ENCODE data around the gene ASB14.

Gene ASB14

DNA sequence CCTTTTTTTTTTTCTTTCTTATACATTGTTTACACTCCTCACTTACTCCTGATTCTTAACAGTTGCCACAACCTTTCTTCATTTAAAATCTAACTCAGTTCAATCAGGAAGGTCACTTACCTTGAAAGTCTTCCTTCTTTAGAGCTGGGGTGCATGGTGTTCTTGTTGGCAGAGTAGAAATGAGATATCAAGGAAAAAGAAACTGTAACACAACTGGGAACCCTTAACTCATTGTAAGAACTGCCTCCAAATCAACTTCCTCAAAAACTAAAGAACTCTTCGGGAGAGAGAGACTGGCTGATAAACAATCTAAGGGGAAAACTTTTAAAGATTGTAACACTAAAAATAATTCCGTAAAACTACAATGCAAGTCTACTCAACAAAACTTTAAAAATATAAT is 66.3 kb downstream of the ASB14 start:
- WGBS, 2 experiments (ENCODE audit: insufficient coverage in 2 of 2), result no CpG with 5 or more reads among the region's 2 CpGs
- Histone ChIP-seq H3K9me3 (ENCODE audit: control insufficient read depth, low read length) (no peaks in the 10 kb centered on the region), H3K27ac (ENCODE audit: low read depth, low read length, severe bottlenecking) (no peak overlapping the region), H3K36me3 (ENCODE audit: control insufficient read depth, insufficient read depth, low read length) (no peaks in the 10 kb centered on the region), H3K4me1 (ENCODE audit: control insufficient read depth, insufficient read depth, low read length, poor library complexity, severe bottlenecking) (peaks cover 15% of the 10 kb centered on the region), H3K4me3 (ENCODE audit: extremely low read depth, insufficient read depth, low read length, poor library complexity, severe bottlenecking) (no peak overlapping the region)

DNA sequence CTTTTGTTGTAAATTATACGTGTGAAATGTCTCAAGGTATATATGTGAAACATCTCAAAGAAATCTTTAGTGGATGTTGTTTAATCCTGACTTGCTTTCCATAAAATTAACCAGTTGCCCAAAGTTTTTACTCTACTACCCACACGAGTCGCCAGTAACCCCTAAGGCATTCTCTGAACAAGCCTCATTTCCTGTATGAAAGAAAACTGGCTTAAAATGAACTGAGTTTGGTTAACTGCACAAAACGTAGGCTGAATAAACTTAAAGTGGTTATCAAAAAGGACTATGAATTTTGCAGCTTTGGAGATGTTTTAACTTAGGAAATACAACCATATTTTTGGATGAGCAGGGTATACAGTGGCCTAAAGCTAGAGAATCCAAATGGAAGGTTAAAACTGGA is 67.6 kb downstream of the ASB14 start:
- WGBS, 2 experiments (ENCODE audit: insufficient coverage in 2 of 2), result 67 to 94% methylated on average over 1 to 2 of the region's 4 CpGs
- Histone ChIP-seq H3K36me3 (ENCODE audit: control insufficient read depth, insufficient read depth, low read length) (no peaks in the 10 kb centered on the region), H3K4me3 (ENCODE audit: extremely low read depth, insufficient read depth, low read length, poor library complexity, severe bottlenecking) (no peak overlapping the region), H3K4me1 (ENCODE audit: control insufficient read depth, insufficient read depth, low read length, poor library complexity, severe bottlenecking) (peaks cover 15% of the 10 kb centered on the region), H3K27ac (ENCODE audit: low read depth, low read length, severe bottlenecking) (no peak overlapping the region), H3K9me3 (ENCODE audit: control insufficient read depth, low read length) (no peaks in the 10 kb centered on the region)

- Histone ChIP-seq H3K4me3 (ENCODE audit: extremely low read depth, insufficient read depth, low read length, poor library complexity, severe bottlenecking) (no peak overlapping the region), H3K27ac (ENCODE audit: low read depth, low read length, severe bottlenecking) (no peak overlapping the region), H3K36me3 (ENCODE audit: control insufficient read depth, insufficient read depth, low read length) (no peaks in the 10 kb centered on the region), H3K9me3 (ENCODE audit: control insufficient read depth, low read length) (no peaks in the 10 kb centered on the region), H3K4me1 (ENCODE audit: control insufficient read depth, insufficient read depth, low read length, poor library complexity, severe bottlenecking) (peaks cover 4% of the 10 kb centered on the region)
- WGBS, 2 experiments (ENCODE audit: insufficient coverage in 2 of 2), result 75% methylated on average over 1 of the region's 2 CpGs; no CpG with 5 or more reads in 1 of the 2 experiments
Measured at GRCh38 chr3:57221883-57222282, 70.6 kb downstream of the ASB14 start.
